Activated T-helper 1 cell treated with anti-CD3 and anti-CD28 coated beads, Interleukin-2, amount 50 U/mL, for 16 hours (primary cell): ENCODE results near the gene CNPY2.
"Not testable (repeated sequence)": the region's sequence is repeated elsewhere in the genome, so short reads cannot be mapped to it uniquely, and the experiment has no call there.

Experiments
- DNase-seq, 2 donors: peaks; one replicate each; pipeline ENCODE4 v3.0.0-alpha.2; 2020; ENCODE audit warnings: low read depth in 1 of 2, low spot score in 1 of 2

CNPY2 gene

DNA sequence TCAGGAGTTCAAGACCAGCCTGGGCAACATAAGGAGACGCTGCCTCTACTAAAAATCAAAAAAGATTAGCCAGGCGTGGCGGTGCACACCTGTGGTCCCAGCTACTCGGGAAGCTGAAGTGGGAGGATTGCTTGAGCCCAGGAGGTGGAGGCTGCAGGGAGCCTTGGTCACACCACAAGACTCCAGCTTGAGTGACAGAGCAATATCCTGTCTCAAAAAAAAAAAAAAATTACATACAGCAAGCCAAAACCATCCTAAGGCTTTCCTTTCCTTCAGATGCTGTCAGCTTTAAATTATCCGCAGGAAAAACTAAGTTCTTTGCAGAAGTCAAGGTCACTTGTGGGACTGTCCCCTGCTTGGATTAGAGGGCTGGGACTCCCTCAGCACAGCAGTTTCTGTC lies 17.0 kb downstream of the CNPY2 start:
- no peak for DNase-seq

DNA sequence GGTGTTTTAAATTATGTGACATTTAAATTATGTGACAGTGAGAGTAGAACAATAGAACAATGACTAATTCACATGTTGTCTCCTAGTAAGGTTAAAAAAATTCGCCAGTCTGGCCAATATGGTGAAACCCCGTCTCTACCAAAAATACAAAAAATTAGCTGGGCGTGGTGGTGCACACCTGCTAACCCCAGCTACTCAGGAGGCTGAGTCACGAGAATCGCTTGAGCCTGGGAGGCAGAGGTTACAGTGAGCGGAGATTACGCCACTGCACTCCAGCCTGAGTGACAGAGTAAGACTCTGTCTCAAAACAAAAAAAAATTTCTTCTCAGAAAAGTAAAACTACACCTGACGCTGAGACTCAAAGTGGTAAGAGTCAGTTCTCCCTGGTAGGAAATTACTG lies 18.4 kb downstream of the CNPY2 start:
- no peak for DNase-seq

DNA sequence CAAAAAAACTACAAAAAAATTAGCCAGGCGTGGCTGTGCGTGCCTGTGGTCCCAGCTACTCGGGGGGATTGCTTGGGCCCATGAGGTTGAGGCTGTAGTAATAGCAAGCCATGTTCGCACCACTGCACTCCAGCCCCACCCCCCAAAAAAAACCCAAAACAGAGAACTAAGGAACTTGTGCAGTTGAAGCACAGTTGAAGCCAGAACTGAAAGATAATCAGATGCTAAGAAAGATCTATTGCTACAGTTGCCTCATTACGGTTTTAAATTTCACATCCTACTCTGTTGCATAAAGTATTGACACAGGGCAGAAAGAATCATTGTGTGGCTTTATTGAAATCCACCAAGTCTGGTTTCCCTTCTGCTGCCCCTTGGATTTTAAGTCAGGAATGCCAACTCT lies 19.5 kb downstream of the CNPY2 start:
- no peak for DNase-seq

DNA sequence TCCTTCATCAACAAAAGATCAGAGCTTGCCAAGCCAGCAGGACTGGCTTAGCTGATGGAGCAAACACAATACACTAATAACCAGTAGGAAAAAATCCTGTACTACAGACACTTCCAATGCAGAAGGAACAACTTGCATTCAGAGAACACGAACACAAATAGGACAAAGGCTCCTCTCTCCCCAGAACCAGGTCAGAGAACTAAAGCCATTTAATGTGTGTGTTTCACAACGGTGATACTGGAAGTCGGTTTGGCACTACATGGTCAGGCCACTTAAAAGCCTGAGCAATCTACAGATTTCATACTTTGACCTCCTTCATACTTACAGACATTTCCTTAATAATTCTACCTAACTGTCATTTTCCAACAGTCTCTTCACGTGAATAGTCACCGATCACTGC lies 22.0 kb downstream of the CNPY2 start:
- DNase-seq = no peak

DNA sequence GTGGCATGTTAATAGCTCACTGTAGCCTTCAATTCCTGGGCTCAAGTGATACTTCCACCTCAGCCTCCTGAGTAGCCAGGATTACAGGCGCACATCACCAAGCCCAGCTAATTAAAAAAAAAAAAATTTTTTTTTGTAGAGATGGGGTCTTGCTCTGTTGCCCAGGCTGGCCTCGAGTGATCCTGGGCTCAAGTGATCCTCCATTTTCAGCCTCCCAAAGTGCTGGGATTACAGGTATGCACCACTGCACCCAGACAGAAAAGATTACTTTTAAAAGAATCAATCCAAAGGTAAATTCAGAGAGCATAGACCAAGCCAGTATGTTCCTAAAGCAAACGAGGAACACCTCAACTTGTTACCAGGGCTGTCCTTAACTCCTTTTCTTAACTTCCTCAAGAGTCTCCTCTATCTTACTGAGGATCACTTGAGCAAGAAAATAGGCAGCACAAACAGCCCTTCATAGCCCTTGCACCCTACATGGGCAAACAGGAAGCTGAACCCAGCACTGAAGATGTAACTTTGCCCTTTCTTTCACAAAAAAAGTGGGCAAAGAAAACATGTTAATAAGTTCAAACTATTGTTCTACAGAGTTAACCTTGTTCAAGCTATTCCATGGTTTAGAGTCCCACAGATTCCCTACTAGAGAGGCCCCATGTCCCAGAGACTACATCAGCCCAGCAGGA lies 26.9 kb downstream of the CNPY2 start:
- no peak for DNase-seq

DNA sequence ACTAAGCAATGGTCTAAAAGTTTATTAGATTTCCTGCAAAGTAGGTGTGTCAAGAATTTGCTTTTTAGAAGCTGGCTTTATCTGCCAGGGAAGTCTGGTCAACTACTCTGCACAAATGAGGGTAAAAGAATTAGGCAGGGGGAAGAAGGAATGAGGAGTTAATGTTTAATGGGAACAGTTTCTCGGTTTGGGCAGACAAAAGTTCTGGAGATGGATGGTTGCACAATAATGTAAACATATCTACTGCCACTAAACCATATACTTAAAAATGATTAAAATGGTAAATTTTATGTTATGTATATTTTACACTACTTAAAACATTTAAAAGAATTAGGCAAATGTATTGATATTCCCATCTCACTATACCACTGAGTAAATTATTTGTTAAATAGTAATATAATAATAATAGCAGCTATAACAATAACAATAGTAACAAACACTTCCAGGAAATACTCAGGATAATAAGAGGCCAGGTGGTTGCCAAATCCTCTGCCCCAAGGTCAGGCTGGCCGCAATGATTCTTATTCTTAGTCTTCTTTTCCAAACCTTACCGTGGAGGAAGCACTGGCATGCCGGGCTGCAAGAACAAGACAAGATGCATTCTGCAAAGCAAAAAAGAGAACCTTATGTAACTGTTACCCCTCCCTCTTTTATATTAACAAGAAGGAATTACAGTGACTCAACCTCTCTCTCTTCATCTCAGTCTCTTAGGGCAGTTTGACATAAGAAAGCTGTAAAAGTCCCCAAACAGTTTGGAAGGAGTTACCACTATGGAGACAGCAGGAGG lies 29.6 kb downstream of the CNPY2 start:
- no peak for DNase-seq

DNA sequence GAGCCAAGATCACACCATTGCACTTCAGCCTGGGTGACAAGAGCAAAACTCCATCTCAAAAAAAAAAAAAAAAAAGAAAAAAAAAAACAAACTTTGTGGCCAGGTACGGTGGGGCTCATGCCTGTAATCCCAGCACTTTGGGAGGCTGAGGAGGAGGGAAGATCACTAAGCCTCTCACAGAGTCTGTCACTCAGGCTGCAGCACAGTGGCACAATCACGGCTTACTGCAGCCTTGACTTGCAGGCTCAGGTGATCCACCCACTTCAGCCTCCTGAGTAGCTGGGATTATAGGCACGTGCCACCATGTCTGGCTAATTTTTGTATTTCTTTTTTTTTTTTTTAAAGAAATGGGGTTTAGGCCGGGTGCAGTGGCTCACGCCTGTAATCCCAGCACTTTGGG lies 31.5 kb downstream of the CNPY2 start:
- not testable (repeated sequence) for DNase-seq

DNA sequence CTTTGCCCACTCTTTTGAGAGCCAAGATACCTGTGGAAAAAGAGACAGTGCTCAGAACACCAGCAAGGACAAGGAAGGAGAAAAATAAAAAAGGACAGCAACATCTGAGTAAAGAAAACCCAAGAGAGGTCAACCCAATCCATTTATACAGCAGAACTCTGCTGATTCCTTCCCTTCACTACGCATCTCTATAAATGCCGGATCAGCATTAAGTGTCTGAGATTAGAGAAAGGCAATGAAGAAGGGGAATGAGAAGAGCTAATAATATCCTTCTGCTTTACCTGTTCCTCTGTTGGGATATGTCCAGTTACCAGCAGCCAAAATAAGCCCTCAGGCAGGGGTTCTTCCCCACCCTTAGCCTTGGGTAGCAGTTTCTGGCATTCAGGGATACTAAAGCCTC lies 33.2 kb downstream of the CNPY2 start:
- DNase-seq = no peak

DNA sequence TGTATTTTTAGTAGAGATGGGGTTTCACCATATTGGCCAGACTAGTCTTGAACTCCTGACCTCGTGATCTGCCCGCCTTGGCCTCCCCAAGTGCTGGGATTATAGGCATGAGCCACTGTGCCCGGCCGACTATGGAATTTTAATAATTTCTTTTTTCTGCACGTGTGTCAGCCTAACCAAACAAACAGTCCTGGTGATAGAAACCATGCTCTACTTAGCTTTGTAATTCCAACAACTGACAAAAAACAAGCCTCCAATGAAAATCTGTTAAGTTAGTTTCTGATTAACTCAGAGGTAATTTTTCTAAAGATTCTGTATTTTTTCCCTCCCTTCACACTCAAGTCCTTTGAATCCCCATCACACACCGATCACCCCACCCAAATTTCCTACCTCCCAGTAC lies 33.8 kb downstream of the CNPY2 start:
- DNase-seq = no peak

DNA sequence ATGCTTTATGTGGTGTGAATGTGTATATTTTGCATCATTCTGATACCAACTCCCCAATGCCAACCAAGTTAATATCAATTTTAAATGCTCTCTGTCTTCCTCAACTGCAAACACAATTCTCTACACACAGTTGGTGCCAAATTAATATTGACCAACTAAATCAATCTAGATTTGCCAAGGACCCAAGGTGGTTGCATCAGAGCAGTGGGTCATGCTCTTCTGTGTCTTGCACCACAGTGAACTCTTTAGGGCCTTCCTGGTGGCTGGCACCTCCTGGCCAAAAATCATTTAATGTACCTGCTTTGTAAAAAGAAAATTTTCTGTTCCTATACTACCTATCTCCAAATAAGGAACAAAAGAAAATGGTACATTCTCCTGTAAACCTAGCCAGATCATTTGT lies 34.9 kb downstream of the CNPY2 start:
- DNase-seq = no peak

DNA sequence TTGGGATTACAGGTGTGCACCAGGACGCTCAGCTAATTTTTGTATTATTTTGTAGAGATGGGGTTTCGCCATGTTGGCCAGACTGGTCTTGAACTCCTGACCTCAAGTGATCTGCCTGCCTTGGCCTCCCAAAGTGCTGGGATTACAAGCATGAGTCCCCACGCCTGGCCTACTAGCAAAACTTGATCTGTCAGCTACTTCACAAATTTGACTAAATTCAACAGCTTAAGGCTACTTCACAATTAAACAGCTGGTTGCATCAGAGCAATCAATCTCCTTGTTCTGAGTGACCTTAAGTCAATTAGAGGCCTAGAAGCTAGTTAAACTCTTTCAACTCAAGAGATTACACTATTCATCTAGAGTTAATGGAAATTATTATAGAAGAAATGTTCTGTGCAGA lies 36.9 kb downstream of the CNPY2 start:
- DNase-seq = no peak

DNA sequence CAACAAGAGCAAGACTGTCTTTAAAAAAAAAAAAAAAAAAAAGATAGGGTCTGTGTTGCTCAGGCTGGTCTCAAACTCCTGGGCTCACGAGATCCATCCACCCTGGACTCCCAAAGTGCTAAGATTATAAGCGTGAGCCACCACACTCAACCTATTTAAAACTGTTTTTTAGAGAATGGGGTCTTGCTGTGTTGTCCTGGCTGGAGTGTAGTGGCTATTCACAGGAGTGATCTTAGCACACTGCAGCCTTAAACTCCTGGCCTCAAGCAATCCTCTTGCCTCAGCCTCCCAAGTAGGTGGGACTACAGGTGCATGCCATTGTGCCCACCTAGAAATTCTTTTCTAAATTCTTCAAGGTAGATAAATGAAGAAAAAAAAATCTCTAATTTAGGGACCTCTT lies 41.5 kb downstream of the CNPY2 start:
- no peak for DNase-seq

DNA sequence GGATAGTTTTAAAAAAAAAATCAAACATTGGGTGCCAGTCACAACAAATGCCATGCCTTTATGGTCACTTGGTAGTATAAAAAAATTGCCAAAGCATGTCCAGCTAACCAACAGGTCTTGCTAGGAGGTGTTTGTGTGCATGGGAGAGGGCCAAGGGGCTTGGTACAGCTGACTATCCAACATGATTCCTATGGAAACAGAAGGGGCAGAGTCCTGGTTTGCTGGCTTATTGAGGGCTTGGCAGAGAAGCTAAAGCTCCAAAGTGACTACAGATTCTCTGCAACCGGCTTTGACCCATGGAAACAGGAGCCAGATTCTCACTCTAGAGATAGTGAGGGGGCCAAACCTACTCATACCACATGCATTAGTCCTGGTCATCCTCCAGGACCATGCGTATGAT lies 43.3 kb downstream of the CNPY2 start:
- DNase-seq = not testable (repeated sequence)

DNA sequence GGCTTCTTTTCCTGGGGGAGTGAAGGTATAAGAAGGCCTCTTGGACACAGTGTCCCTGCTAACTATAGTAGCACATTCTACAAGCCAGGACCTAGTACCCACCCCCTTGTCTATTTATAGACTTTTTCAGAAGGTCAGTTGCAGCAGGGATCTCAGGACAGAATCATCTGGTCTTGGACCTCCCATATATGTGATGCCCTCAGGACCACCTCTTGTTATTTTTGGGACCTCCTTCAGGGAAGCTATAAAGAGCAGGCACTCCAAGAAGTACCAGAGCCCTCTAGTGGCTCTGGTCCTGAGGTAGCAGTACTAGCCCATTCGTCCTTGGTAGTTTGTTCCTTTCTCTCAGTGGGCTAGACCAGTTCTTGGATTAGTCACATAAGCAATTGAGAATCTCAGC lies 44.8 kb downstream of the CNPY2 start:
- DNase-seq = no peak

DNA sequence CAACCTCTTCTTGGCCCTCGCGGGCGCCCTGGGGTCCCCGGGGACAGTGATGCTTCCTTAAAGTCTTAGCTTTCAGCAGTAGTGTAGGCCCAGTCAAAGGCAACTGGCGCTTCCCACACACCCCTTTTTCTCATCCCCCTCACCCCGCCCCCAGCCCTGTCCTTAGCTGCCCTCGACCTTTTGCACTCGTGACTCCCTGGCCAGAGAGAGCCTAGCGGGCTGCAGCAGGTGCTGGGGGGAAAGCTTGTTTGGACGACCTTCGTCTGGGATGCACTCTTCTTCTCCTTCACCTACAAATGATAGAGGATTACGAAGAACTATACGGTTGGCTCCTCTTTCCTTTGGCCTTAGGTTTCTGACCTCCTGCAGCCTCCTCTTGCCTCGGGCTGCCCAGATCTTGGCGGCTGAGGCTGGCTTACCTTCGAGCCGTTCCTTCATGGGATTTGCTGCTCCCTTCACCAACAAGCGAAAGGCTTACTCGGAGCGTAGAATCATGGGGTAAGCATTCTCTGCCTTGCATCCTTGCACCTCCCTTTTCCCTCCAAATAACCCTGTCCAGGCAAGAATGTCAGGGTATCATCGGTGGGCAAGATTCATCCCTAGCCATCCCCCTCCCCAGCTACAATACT lies 48.2 kb downstream of the CNPY2 start:
- DNase-seq = no peak

DNA sequence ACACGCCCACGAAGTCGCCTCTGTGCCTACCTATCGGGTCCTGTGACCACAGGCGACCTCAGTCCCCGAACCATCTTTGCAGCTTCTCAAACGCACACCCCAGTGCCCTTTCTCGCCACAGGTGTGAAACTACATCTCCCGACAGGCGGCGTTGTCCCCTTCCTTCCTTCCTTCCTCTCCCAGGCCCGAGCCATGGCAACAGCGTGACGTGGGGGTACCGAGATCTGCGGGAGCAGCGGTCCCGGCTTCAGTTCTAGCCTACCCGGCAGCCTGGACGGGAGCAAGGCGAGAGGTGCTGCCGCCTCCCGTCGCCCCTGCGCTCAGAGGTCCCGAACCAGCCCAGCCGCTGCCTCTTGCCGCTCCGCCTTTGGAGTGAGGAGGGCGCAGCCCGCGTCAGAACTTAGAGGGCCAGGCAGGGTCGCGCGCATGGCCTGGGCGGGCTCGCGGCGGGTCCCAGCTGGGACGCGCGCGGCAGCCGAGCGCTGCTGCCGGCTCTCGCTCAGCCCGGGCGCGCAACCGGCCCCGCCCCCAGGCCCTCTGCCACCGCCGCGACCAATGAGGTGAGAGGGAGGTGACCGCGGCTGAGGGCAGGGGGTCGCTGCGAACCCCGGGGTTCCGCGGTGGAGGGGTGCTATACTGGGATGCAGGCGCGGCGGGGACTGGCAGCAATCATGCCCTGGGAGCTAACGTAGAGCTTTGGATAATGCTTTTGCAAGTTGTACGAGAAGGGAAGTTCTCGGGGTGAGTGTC lies 48.9 kb downstream of the CNPY2 start, which contains the start of gene COQ10A:
Gene COQ10A, plus strand, starts transcription at position 250 of the 750 bp plus-strand sequence. Its CDS starts 177 bp downstream, at position 427.
- DNase-seq = peak; percentile 79 to 80

DNA sequence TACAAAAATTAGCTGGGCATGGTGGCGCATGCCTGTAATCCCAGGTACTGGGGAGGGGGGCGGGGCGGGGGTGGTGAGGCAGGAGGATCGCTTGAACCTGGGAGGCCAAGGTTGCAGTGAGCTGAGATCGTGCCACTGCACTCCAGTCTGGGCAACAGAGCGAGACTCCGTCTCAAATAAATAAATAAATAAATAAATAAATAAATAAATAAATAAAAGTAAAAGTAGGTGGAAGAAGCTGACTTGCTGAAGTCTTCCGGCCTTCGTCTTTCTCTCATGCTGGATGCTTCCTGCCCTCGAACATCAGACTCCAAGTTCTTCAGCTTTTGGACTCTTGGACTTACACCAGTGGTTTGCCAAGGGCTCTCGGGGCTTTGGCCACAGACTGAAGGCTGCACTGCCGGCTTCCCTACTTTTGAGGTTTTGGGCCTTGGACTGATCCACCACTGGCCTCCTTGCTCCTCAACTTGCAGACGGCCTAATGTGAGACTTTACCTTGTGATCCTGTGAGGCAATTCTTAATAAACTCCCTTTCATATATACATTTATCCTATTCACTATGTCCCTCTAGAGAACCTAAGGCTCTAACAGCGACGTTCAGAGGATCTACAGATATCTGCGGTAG lies 49.6 kb downstream of the CNPY2 start:
- not testable (repeated sequence) for DNase-seq

DNA sequence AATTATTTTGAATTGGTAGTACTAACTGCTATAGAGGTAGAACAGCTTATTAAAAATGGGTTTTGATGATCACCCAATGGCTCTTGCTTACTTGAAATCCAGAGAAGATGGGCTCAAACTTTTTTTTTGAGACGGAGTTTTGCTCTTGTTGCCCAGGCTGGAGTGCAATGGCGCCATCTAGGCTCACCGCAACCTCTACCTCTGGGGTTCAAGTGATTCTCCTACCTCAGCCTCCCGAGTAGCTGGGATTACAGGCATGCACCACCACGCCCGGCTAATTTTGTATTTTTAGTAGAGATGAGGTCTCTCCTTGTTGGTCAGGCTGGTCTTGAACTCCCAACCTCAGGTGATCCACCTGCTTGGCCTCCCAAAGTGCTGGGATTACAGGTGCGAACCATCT lies 52.8 kb downstream of the CNPY2 start:
- not testable (repeated sequence) for DNase-seq

DNA sequence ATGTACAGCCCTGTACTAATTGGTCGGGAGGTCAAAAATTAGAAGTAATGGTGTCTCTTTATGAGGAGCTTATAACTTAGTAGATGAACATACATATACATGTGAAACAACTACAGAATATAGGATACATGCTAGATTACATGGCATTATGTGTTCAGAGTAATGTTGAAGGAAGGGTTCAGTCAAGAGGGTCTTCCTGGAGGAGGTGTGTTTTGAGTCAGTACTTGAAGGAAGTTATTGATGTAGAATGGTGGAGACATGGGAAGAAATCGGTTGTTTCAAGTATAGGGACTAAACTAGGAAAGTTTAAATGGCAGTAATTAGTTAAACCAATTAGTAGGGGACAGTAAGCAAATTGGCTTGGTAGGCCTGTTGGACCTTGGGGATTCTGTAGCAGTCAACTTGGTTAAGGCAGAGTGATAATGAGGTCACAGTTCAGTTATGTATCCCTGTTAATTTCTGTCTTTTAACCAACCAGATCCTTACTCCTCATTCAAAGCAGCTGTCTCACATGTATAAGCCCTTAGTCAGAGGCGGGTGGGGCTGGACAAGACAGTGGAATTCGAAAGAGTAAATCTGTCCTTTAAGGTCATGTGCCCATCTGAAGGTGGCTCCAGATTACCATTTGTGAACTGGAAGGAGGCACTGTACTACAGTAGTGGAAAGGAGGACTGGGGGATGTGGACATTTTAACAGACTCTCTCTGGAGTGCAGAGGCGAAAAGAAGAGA lies 54.1 kb downstream of the CNPY2 start:
- DNase-seq = no peak

DNA sequence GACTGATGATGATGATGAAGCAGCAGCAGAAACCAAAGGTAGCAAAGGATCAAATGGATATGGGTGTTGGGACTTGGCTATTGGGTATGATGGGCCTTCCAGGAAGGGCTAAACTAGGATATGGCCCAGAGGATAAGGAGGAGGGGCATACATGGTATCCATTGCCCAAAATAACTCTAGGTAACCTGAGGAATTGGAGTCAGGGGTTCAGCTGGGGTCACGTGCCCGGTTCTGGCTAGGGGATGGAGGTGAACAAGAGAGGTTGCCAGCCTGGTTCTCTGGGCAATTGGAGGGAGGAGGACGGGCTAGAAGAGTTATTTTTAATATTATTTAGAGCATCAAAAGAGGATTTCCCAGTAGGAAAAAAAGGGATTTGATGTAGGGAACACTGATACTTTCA lies 54.9 kb downstream of the CNPY2 start:
- no peak for DNase-seq
